ENCODE results near the gene MYOM1.
A peak's percentile ranks its signal among the peaks of the same experiment; 100 is the strongest.

MYOM1 gene

DNA sequence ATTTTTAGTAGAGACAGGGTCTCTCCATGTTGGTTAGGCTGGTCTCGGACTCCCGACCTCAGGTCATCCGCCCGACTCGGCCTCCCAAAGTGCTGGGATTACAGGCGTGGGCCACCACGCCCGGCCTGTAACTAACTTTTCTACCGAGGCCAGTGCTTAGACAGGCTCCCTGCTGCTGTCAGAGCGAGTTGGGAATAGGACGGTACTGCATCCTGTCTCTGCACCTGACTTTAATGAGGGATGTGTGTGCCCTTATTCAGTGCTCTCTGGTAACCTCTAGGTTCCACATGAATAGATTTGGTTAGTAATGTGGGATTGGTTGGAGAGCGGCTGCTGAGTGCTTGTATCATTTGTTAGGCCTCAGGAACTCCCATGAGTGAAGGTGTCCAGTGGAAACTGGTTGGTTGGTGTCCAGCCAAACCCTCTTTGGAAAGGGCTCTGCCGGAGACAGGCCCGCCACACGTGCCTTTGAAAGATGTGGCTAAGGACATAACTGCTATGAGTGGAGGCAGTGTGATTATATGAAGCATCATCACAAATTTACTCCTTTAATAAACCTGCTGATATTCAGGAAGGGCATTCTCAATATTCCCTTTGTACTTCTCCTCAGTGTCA lies 36.6 kb downstream of the MYOM1 start:
- no peak for DNase-seq

DNA sequence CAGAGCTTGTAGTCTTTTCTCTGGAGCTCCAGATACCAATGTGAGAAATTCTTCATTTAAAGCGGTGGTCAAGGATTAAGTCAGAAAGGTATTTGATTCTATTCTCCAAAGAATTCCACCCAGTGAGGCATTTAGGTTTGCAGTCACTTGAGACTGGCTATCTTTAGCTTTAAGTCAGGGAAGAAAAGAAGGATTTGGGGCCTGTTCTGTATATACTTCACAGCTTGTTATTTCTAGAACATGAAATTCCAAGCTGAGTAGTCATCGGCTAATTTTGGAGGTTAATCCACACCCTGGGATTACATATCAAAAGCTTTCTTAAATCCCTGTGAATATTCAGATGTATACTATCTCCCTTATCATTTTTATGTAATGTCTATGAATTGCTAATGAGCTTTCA lies 39.4 kb downstream of the MYOM1 start:
- no peak for DNase-seq

DNA sequence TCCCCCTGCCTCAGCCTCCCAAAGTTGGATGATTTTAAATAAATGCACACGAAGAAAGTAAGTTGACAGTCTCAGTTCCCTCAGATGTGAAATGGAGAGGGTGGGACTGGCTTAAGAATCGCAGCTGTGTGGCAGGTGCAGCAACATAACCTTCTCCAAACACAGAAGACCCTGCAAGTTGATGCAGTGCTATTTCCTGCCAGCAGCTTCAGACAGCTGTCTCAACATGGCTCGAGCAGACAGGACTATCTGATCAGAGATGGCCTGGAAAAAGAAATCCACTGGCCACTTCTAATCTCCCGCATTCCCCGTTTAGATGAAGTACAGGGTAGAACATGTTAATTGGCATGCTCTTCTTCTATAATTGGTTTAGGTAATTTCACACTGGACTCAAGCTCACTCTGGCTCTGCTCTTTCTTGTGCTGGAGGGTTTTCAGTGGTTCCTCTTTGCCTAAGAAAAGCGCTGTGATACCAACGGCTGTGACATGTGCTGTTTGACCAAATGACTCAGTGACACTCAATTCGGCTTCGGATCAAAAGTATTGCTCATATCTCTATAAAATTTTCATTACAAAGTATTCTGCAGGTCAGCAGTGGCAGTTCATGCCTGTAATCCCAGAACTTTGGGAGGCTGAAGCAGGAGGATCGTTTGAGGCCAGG lies 40.2 kb downstream of the MYOM1 start:
- peak; percentile 29 for DNase-seq

DNA sequence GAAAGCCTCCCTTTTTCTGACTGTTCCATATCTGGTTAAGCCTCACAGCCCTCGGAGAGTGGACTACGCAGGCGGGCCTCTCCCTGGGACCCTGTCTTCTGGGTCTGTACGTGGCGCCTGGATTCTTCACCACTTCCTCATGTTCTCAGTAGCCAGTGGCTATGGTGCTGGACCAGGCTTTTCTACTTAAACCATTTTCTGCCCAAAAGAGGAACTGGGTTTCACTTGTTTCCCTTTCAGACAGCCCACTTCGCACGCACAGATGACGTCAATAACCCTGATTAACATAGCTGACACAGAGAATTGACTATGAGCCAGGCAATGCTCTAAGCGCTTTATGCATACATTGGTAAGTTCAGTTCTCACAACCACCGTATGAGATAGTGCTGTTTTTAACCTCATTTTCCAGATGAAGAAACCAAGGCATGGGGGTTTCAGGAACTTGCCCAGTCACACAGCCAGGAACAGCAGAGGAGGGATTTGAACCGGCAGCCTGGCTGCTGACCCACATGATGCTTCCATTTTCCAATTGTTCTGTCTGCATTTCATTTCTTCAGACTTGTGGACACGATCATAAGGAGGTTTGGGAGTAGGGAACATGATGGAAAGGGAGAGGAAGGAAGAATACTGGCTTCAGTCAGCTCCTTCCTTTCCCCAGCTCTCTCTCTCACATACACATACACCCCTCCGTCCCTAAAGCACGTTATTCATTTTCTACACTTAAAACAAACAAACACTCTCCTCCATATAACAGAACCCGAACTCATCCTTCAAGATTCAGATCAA lies 41.7 kb downstream of the MYOM1 start:
- no peak for DNase-seq

DNA sequence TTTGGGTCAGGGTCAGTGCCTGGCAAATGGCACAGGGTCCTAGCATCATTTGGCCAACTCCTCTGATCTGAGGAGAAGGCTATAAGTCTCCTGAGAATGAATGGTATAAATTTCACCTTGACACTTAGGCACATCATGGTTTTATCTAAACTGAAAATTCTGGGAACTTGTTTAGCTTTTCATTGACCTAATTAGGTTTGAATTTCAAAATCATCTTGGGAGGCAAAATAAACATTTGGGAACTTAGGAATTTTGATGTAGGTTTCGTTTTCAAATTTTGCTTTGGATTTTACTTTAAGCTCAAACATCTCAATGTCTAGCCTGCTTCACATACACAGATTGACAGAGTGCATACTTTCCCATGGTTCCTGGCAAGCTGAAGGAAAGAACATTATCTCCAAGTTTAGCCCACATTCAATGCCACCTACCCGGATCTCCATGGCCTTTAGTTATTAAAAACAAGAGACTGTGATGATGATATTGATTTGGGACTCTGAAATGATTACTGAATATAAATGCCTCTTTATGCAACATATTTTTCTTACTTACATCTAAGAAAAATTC lies 44.5 kb downstream of the MYOM1 start:
- no peak for DNase-seq

DNA sequence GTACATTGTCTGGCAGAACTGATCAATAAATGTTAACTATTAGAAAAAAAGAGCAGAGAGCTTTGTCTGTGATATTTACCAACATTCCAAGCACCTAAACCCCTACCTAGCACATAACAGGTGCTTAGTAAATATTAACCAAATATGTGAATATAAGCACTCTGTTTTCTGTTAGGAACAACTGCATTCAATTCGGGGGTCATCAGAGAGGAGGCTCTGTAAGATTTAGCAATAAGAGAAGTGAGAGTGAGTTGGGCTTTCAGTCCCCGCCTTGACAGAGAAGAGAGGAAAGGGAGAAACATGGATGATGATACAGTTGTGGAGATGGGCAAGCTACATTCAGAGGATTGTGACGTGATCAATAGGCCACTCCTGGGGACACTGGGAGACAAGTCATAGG lies 47.7 kb downstream of the MYOM1 start:
- no peak for DNase-seq

DNA sequence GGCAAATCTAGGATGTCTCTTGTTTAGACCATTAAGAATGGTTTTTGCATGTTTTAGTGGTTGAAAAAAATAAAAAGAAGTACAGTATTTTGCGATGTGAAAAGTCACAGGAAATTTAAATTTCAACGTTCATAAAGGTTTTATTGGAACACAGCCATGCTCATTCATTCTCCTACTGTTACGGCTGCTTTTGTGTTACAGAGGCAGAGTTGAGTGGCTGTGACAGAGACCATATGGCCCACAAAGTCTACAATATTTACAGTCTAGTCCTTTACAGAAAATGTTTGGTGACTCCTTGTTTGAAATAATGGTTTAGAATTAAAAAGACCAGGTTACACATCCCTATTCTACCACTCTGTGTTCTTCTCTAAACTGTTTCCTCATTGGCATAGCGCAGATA lies 48.1 kb downstream of the MYOM1 start:
- peak; percentile 39 for DNase-seq

DNA sequence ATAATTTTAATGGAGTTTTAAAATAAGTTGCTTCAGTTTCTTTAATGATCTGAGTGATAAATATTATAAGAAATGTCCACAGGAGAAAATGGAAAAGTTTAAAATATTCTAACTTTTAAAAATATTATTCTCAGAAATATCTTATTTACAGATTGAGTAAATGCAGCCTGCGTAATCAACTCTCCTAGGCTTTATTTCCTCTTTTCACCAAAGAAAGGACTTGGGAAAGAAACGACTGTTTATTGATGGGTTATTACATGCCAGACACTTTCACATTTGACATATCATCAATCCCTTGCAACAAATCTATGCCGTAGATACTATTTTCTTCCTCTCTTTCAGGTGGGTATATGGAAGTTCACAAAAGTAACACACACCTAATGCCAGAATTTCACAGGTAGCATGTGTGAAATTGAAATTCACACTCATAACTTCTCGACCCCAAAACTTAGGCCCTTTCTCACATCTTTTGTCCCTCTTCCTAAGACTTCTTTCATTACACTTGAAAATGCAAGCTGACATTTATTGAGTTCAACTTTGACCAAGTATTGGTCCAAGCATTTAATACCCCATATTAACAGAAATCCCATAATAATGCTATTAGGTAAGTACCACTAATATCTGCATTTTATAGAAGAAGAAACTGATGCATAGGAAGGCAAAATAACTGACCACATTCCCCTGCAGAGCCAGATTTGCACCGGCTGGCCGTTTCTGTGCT lies 49.2 kb downstream of the MYOM1 start:
- no peak for DNase-seq

DNA sequence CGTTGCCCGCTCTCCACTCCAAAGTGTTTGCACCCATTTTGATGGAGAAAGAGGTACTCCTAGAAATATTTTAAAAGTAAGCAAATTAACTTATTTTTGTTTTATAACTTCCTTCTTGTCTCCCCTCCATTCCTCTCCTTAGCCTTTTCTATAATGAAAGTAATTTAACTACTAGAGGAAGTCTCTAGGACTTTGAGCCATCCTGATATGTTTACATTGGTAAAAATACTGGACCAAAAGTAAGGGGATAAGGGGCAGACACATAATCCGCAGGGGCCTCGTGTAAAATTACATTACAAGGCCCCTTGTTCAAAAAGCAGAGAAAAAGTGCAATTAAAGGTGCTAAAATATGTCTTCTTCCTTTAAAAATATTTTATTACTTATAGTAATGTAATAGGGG lies 55.4 kb downstream of the MYOM1 start:
- DNase-seq = no peak

DNA sequence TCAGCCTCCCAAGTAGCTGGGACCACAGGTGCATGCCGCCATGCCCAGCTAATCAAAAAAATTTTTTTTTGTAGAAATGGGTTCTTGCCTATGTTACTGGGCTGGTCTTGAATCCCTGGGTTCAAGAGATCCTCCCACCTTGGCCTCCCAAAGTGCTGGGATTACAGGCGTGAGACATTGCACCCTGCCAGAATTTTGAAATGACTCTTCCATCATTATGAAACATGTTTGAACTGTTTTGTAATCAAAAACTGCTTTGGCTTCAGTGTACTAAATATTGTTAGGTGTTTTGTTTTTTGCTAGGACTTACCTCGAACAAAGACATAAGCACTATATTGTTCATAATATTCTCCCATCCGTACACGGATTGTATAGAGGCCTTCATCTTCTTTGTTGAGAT lies 55.8 kb downstream of the MYOM1 start:
- no peak for DNase-seq

DNA sequence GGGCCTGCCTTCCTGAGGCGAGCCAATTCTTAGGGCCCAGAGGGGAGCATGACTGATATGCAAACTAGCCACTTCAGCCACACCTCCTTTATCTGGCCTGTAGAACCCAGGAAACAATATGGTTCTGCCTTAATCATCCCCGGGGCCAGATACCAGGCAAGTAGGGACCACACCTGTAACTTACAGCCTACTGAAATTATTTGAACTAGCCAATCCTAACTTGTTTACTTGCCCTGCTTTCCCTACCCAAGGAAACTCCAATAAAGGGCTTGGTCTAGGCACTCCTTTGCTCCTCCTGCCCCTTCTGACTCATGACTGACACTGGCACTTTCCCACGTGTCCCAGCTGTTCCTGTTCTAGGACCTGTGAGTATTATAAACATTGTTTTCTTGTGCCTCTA lies 57.6 kb downstream of the MYOM1 start:
- DNase-seq = no peak

DNA sequence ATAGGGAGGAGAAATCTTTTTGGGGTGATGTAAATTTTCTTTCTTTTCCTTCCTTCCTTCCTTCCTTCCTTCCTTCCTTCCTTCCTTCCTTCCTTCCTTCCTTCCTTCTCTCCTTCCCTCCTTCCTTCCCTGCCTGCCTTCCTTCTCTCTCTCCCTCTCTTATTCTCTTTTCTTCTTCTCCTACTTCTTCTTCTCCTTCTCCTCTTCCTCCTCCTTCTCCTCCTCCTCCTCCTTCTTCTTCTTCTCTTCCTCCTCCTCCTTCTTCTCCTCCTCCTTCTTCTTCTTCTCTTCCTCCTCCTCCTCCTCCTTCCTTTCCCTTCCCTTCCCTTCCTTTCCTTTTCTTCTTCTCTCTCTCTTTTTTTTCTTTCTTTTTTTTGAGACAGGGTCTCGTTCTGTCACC lies 59.9 kb downstream of the MYOM1 start:
- DNase-seq = no peak

DNA sequence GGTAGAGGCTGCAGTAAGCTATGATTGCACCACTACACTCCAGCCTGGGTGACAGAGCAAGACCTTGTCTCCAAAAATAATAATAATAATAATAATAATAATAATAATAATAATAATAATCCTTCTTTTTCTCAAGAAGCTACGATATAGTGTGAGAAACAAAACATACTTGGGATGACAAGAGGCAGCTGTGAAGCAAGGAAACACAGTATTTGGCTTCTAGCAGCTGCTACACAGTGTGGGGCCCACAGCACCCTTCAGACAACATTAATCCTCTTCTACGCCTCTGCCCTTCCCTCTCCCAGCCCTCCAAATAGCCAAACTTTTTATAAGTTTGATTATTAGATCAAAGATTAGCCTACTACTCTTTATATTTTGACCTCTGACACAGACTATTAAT lies 62.2 kb downstream of the MYOM1 start:
- DNase-seq = no peak

DNA sequence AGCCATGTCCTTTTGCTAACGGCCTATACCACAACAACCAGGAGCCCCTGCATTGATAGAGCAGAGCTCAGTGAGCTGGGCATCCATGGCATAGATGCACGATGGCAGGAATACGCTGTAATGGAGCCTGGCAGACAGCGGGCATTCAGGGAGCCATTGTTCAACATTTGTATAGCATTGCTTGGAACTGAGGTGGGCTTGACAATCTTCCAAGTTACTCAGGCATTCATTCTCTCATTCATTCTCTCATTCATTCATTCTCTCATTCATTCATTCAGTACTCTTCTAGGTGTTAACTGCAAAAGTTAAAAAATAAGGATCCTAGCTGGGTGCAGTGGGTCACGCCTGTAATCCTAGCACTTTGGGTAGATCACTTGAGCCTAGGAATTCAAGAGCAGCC lies 62.7 kb downstream of the MYOM1 start:
- no peak for DNase-seq

DNA sequence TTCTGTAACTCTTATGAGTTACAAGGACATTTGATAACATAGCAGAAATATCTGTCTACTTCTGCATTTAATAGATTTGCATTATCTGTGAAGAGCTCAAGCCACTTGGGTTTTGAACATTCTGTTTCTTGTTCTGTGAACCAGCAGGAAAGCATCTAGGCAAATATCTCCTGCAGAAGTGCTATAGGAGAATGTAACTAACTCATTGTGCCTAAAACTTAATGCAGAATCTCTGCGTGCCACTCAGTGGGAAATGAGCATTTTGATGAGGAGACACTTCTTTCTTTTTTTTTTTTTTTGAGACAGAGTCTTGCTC lies 63.5 kb downstream of the MYOM1 start:
- DNase-seq = no peak

DNA sequence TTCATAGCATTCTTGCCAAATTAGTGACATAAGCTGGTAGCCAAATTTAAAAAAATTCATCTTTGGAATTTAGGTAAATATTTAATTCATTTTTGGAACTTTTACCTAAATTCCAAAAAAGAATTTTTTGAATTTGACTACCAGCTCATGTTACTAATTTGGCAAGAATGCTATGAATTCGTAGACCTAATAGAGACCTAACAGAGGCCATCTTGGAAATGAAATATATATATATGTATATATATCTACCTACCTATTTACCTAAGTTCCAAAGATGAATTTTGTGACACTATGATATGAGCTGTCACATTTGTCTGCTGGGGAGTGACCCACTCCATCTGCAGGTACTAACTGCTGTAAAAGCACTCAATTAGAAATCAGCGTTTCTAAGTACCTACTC lies 65.6 kb downstream of the MYOM1 start:
- DNase-seq = no peak

DNA sequence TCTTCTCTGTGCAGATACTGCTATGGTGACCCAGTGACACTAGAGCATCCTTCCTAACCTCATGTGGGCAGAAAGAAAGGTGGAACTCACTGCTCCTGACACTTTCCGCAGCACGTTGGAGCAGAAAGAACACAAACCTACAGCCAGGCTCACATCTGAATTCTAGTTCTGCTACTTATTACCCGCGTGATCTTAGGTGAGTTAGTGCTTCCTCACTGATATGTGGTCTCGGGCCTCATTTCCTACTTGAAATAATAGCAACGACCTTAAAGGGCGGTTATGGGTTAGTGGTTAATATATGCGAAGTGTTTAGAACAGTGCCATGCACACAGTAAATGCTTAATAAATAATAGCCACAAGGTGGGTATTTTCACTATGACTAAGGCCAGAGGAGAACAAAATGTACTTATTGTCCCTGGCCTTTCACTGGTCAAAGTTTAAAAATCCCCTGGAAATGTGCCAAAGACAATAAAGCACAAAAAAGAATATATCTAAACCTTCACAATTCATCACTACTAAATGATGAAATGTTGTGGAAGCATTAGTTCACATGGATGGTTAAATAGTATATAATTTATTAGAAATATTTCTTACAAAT lies 66.6 kb downstream of the MYOM1 start:
- no peak for DNase-seq

DNA sequence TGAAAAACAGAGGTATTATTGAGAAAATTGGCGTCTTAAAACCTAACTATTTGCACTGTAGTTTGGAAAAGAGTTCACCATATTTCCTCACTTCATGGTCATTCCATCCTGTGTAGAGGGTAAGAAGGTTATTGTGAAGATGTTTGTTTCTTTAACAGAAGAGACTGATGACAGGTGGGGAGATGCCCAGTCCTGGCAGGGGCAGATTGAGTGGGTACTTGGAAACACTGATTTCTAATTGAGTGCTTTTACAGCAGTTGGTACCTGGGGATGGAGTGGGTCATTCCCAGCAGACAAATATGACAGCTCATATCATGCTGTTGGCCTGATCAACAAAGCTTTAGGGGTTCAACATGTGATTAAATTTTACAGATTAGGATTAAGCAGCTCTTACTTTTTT lies 67.5 kb downstream of the MYOM1 start:
- no peak for DNase-seq

DNA sequence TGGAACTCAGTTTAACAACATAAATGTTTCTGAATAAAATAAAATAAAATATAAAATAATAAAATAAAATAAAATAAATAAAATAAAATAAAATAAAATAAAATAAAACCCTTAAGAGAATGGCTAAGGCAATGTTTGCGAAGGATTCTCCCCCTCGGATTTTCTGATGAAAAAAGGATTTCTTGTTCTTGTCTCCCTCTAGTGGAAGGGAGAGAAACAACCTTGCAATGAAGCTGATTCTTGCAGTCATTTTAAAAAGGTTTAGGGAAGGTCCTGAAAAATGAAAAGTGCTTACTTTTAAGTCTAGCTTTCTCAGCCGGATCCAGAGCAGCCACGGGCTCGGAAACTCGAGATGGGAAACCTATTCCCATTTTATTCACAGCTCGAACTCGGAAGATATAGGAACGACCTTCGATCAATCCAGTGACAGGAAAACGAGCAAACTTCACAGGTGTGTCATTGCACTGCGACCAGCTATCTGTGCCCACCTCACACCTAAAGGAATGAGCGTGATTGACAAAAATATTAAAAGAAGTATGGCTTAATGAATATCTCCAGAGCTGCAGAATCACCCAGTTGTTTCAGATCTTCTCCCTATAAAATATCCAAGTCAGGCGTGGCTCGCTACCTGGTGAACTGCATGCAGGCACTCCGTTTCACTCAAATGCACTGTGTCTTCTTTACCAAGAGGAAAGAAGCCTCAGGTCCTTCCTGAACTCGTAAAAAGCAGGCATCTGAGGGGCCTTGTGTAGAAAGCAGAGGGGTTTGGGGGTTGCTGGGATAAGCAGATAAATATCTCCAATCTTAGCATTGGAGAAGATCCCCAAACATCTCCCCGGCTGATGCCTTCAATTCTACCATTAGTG lies 68.1 kb downstream of the MYOM1 start:
- DNase-seq = peak; percentile 72

DNA sequence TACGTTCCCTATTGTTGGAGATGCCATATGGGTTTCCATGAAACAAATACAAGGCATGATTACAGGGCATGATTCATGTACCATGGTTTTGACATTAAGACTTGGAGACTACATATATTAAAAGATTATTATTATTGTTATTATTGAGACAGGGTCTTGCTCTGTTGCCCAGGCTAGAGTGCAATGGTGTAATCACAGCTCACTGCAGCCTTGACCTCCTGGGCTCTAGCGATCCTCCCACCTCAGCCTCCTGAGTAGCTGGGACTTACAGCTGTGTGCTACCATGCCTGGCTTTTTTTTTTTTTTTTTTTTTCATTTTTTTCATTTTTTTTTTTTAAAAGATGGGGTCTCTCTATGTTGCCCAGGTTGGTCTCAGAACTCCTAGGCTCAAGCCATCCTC lies 69.1 kb downstream of the MYOM1 start:
- no peak for DNase-seq

DNA sequence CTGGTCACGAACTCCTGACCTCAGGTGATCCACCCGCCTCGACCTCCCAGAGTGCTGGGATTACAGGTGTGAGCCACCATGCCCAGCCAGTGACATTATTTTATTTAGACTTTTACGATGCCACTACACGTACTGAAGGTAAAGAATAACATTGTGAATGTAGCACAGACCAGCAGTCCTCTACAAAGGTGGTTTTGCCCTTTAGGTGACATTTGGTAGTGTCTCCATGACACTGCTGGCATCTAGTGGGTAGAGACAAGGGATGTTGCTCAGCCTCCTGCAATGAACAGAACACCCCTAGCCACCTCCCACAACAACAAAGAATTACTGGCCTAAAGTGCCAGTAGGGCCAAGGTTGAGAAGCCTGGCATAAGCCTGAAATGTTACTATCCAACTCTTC lies 69.5 kb downstream of the MYOM1 start:
- DNase-seq = no peak

DNA sequence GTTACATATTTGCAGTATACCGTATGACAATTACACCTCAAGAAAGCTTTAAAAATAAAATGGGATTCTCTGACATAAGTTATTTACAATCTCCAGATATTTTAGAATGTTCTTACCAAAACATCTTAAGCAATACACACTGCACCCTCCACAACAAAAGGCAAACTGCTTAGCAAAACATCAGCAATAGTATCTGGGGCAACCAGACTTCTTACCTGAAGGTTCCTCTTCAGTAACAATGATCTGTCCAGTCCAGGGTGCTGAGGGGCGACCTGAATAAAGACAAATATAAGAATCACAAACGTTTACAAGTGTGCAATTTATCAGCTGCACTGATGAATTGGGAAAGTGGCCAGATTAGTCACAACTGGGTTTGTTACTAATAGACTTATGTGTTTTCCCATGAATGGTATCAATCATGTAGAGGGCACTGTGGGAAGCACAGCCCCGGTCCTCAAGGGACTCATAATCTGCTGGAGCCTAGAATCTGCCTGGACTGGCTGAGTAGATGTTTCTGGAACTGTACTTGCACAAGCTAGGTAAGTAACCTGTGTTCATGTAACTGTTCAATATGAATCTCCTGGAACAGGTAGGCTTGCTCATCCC lies 70.7 kb downstream of the MYOM1 start:
- DNase-seq = peak; percentile 59
